Liver (tissue), 3 donors: ENCODE measurements around the gene MCF2L.

Experiments used
- GABPA ChIP-seq, 2 donors: IDR thresholded peaks in 1 of 2; conservative IDR thresholded peaks in 1 of 2; 2 replicates each; pipeline ENCODE4 v1.6.1; 2016; ENCODE audit warnings: antibody characterized with exemption in 2 of 2, mild to moderate bottlenecking in 1 of 2, moderate library complexity in 1 of 2
- RAD21 ChIP-seq, 2 donors: IDR thresholded peaks; 2 replicates each; pipeline ENCODE4 v1.6.1; 2016; ENCODE audit warnings: antibody characterized with exemption in 2 of 2, mild to moderate bottlenecking in 2 of 2
- SP1 ChIP-seq: IDR thresholded peaks from 2 replicates; pipeline ENCODE4 v1.6.1; 2018; ENCODE audit warnings: antibody characterized with exemption, mild to moderate bottlenecking
- TF ChIP-seq, protein P1 (sequence below): fragments of 150-350 bp; IDR thresholded peaks from 2 replicates; pipeline ENCODE4 v1.5.1; 2017; ENCODE audit warnings: improper control_type of control experiment, low read depth, low read length; ENCODE audit not compliant: missing input control
- TF ChIP-seq, protein P2 (sequence below): IDR thresholded peaks from 2 replicates; pipeline ENCODE4 v1.6.1; 2016; ENCODE audit warnings: antibody characterized with exemption
- donor health status: healthy.
- donor health status: healthy.

DNA sequence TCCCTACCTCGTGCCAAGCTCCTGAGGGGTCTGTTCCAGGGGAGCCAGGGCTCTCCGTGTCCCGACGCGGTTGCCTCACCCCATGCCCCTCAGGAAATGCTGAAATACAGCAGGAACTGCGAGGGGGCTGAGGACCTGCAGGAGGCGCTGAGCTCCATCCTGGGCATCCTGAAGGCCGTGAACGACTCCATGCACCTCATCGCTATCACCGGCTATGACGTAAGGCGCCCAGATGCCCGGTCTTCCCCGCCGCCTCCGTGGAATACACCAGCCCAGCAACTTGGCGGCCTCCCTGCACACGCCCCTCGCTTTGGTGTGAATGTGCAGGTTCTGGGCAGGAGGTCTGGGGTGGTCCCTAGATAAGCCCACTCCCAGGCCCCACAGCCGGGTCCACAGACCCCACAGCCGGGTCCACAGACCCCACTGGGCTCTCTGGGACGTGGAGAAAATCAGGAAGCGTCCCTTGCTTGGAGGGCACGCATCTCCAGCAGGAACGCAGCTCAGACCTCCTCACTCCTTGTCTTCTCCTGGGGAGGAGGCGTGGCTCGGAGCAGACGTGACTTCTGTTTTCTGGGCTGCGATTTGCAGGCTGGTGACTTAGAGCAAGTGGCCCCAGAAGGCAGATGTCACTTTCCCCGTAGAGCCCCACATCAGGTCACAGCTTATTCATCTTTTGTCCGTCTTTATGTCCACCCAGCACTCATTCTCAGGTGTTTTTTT, 117.2 kb downstream of the MCF2L start:
- TF ChIP-seq, protein P1, sequence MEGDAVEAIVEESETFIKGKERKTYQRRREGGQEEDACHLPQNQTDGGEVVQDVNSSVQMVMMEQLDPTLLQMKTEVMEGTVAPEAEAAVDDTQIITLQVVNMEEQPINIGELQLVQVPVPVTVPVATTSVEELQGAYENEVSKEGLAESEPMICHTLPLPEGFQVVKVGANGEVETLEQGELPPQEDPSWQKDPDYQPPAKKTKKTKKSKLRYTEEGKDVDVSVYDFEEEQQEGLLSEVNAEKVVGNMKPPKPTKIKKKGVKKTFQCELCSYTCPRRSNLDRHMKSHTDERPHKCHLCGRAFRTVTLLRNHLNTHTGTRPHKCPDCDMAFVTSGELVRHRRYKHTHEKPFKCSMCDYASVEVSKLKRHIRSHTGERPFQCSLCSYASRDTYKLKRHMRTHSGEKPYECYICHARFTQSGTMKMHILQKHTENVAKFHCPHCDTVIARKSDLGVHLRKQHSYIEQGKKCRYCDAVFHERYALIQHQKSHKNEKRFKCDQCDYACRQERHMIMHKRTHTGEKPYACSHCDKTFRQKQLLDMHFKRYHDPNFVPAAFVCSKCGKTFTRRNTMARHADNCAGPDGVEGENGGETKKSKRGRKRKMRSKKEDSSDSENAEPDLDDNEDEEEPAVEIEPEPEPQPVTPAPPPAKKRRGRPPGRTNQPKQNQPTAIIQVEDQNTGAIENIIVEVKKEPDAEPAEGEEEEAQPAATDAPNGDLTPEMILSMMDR: no peak
- TF ChIP-seq, protein P2, sequence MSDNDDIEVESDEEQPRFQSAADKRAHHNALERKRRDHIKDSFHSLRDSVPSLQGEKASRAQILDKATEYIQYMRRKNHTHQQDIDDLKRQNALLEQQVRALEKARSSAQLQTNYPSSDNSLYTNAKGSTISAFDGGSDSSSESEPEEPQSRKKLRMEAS: no peak
- no peak for TF ChIP-seq SP1
- no peak for TF ChIP-seq RAD21 (IDR thresholded peaks at IDR 0.05)
- TF ChIP-seq GABPA (IDR thresholded peaks at IDR 0.05 in 1 of 2, conservative IDR thresholded peaks at IDR 0.05 in 1 of 2): no peak
